ENCODE measurements around the gene WWC2.

Gene WWC2

DNA sequence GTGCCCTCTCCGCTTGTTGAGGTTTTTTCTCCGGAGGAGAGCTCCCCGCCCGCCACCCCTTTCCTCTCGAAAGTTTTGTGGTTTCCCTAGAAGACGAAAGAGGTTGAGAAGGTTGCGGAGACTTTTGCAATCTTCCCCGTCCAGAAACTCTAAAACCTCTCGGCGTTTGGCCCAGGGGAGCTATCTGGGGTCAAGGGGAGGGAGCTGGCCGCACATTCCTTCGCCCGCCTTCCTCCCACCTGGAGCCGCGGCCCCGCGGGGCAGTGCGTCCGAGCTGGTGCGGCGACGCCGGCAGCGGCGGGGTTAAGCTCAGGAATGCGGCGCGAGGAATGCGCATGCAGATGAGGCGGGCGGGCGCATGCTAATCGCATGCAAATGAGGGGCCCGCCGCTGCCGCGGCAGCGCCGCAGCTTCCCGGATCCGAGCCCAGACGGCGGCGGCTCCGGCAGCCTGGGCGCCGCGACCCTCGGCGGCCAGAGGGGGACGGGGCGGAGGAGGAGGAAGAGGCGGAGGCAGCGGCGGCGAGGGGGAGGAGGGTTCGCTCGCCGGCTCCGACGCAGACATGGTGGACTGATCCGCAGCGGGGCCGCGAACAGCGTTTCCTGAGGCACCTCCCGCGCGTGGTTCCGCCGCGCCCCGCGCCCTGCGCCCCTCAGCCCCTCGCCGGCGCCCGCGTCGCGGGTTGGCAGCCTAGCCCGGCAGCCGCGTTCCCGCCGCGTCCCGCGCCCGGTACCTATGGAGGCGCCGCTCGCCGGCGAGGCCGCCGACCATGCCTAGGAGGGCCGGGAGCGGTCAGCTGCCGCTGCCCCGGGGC, at the start of gene WWC2:
TSS of gene WWC2 (plus strand) at position 535 of the 814 bp plus-strand sequence. CDS start at position 770, 235 bp downstream.
- DNase-seq = peak; percentile 73

DNA sequence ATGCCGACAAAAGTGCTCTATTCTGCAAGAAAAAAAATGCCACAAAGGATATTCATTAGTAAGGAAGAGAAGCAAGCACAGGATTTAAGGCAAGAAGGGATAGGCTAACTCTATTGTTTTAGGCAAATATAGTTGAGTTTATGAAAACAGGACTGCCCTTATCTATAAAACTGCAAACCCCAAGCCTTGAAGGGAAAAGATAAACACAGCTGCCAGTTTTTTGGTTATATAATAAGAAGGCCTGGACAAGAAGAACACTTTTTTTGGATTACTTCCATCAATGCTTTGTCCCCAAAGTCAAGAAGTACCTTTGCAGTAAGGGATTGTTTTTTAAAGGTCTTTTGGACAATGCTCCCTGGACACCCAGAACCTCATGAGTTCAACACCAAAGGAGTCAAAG, 45.4 kb upstream of the WWC2 start:
- DNase-seq = no peak

DNA sequence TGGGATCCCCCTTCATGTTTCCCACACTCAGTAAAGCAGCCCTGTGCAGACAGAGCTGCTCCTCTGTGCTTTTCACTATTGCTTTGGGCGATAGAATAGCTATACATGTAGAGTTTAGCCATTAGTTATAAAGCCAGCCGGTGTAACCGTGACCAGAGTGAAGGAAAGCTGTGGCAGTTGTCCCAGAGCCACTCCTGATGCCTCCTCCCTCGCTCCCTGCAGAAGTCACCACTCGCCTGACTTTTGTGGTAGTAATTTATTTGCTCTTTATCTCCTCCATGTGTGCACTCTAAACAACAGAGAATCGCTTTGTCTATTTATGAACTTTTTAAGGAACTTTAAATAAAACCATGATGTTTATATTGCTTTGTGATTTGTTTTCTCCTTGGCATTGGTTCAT, 41.8 kb upstream of the WWC2 start:
- no peak for DNase-seq

DNA sequence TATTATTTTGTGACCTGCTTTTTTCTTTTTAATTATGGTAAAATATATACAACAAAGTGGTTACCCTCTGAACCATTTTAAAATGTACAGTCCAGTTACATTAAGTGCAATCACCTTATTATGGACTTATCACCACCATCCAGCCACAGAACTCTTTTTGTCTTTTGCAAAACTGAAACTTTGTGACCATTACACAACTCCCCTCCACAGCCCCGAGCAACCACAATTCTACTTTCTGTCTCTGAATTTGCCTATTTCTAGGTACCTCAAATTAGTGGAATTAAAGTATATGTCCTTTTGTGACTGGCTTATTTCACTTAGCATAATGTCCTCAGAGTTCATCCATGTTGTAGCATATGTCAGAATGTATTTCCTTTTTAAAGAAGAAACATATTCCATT, 39.3 kb upstream of the WWC2 start:
- no peak for DNase-seq

DNA sequence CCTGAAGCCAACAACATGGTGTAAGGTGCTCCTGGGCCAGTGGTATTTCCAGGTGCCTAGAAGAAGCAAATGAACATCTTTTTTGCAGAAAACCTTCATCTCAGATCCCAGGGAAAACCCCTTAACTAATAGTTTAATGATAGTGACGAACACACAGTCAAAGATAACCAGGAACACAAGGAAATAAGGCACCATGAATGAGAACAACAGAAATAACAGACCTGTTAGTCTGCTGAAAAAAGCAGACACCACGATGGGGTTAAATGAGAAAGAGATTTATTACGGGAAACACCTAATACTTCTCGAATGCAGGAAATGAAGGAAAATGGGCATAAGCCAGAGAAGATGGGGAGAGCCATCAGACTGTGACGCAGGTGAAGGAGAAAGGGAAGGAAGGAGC, 30.6 kb upstream of the WWC2 start:
- no peak for DNase-seq

DNA sequence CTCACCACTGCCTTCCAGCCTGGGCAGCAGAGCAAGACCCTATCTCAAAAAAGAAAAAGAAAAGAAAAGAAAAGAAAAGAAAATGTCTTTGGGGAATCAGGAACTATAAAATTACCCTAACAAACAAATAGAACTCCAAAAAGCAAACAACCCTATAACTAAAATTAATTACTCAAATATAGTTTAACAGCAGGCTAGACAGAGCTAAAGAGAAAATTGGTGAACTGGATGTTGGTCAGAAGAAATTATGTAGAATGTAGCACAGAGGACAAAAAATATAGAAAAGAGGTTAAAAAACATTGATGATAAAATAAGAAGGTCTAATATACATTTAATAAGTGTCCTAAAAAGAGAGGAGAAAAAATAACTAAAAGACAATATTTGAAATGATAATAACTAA, 27.8 kb upstream of the WWC2 start:
- no peak for DNase-seq

DNA sequence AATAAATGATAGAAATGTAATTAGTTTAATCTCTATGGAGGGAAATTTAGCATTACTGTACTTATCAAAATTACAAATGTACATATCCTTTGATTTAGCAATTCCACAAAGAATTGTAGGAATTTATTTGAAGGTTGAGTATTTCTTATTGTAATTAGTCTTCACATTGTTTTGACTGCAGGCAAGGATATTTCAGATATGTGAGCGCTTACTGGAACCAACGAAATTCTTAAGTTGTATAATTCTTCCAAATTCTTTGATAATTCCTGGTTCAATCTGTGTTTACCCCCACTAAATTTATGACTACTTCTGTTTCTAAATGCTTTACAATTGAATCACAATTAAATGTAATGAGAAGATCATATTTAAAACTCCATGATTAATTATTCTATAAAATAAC, 26.9 kb upstream of the WWC2 start:
- no peak for DNase-seq

DNA sequence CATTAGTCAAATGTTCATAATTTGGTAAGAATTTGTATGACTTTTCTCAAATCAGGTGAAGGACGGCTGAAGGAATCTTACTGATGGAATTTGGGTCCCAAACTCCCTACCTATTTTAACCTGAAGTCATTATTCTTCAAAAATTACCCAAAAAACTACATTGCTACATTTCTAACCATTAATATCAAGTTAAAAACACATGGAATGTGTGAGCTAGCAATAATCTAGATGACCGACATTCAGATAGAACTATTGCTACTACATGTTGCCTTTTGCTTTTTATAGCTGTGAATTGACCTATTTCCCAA, 25.3 kb upstream of the WWC2 start:
- DNase-seq = no peak

DNA sequence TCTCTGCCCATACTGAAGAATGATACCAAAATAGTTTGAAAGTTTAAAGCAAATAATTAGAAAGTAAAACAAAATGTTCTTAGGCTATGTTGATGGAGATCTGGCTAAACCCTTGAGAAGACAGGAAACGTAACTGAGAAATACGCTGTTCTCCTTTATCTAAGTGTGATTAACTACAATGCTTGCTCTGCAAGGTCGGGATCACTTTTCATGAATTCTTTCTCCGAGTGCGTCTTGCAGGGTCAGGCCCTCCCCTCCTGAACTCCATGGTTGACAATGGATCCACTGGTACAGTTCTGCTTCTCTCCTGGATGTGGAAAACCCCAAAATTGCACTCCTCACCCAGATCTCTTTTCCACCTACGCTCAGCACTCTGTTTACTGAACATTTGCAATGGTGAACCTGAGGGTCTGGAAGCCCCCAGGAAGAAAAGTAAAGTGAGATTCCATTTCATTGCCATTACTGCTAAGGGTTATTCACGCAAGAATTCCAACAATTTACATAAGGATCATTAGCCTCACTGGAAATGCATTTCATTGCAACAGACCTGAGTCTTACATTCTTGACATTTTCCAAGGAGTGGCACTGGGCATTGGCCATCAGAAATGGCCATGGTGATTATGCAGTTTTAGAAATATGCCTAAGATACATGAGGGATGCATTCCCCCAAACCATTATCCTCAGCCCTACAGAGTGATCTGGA, 24.6 kb upstream of the WWC2 start:
- no peak for DNase-seq

DNA sequence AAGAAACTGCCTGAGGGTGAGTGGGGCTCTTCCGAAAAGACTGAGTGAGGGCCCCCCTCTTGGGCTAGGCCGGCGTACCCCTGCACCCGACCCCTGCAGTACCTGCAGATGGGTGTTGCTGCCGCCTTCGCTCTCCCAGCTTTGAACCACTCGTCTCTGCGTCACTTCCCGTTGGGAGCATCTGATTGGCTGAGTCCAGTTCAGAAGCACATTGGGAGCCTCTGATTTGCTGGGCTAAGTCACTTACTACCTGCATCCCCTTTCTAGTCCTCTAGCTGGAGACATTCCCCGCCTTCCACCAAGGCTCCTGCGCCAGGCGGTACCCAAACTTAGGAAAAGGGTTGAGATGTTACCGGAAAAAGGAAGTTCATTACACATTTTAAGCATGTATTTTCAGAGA, 20.4 kb upstream of the WWC2 start:
- no peak for DNase-seq

DNA sequence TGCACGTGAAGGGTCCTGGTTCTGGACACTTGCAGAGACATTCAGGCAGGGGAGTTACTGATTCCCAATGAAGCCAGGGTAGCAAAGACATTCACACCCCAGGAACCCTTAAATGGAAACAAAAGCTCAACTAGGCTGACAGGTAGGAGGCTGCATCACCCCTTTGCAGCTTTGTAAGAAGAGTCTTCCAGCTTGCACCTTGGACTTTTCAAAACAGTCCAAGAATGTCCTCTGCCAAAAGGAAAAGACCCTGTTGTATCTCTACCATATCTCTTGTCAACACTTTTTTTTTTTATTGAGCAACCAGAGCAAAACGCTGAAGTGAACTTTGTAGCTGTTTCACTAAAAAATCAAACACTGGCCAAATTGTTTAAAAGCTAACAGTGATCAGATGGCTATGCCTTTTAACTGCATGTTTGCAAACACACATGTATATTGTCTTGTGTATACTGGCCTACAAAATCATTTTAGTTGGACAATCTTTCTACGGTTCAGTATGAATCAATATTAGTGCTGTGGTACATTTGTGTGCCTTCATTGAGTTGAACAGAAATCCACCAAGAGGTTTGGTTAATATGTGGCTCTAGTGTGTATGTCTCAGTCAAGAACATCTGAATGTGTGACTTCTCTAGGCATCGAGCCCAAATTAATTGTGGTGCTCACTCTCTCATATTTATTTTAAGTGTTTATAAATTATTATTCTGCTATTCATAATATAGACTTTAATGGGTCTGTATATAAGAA, 18.5 kb upstream of the WWC2 start:
- no peak for DNase-seq

DNA sequence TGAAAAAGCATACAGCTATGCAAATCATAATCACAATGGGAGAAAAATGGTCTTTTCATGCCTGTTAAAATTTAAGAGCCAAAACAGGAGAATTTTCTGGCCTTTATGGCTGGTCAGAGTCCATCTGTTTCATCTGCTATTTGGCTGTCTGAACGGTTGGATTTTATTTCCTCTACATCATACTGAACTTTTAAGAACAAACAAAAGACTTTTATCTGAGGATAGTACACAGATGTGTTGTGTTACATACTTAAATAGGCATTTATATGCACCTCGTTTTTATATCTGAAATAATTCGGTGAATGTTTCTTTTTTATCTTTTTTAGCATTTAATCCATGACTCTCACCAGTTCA, 18.0 kb upstream of the WWC2 start:
- DNase-seq = no peak

DNA sequence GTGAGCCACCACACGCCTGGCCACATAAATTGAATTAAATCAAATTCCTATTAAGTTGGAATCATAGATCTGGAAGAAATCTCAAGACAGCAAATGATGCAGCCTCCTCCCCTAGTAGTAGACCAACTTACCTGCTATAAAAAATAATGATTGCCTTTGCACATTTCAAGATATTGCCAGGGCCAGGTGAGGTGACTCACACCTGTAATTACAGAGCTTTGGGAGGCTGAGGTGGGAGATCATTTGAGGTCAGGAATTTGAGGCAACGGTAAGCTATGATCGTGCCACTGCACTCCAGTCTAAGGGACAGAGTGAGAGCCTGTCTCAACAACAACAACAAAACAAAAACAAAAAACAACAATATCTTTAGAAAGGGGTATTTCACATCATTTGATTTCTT, 17.0 kb upstream of the WWC2 start:
- no peak for DNase-seq

DNA sequence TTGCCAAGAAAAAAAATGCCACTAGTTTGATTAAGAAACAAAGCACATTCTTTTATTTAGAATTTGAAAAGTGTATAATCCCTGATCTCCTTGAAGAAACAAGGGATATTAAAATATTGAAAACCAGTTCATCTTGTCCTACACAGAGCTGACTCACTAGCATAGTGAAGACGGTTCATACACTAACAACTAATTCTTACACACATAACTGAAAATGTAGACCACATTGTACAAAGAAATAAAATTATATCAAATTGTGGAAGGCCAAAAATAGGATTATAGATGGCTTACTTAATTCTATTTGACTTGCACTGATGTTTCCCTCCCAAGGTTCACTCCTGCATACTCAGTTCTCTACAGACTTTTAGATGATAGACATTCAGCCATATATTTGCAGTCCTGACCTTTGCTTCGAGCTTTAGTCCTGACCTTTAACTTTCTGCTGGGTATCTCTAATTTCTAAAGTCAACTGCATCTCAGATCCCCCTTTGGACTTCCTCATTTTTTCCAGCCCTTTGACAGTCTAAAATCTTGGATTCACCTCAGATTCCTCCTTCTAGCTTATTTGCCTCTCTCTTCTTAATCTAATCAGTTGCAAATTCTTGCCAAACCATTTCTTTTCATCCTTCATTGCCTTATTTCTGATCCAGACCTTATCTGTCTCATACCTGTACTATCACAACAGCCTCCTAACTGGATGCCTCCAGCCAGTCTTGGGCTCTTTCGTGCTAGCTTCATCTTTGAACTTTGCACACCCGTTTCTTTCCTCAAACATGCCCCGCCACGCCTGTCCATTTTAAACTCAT, 4.5 kb upstream of the WWC2 start:
- no peak for DNase-seq

DNA sequence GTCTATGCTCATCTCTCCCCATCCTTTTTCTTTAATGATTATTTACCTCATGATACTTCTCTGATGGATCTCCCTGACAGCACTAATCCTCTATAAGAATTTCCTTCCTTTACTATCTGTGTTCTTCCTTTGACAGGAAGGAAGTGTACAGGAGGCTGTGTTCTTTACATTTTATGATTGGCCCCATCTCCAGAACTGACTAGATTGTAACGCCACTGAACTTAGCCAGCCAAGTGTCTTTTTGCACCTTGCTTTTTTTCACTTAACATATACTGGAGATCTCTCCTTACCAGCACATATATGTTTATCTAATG, 3.9 kb upstream of the WWC2 start:
- DNase-seq = no peak

DNA sequence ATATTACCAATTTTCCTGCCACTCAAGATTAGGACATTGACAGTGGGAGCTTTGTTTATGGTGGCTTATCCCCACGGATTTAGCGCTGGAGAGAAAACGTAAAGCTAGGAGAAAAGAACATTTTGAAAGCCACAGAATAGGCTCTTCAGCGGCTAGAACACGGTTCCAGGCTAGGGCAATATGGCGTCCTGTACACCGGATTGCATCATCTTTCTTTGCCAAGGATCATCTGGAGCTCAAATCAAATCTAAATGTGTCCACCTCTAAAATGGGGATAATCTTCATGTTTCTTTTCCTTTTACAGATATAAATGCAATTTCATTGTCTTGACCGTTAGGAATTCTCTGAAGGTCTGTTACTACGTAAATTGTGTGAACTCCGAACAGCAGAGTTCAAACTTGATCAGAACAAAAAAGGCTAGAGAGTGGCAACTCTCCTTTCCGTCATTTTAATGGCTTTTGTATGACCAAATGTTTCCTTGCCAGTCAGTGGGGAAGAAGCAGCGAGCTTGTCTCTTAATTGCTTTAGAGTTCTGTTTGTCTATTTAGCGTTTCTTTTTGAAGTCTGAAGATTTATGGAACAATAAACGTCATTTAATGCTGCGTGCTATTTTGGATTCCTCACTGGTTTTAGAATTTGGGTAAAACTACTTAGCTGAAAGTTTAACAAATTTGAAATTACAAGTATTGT, 2.6 kb upstream of the WWC2 start:
- DNase-seq = no peak

DNA sequence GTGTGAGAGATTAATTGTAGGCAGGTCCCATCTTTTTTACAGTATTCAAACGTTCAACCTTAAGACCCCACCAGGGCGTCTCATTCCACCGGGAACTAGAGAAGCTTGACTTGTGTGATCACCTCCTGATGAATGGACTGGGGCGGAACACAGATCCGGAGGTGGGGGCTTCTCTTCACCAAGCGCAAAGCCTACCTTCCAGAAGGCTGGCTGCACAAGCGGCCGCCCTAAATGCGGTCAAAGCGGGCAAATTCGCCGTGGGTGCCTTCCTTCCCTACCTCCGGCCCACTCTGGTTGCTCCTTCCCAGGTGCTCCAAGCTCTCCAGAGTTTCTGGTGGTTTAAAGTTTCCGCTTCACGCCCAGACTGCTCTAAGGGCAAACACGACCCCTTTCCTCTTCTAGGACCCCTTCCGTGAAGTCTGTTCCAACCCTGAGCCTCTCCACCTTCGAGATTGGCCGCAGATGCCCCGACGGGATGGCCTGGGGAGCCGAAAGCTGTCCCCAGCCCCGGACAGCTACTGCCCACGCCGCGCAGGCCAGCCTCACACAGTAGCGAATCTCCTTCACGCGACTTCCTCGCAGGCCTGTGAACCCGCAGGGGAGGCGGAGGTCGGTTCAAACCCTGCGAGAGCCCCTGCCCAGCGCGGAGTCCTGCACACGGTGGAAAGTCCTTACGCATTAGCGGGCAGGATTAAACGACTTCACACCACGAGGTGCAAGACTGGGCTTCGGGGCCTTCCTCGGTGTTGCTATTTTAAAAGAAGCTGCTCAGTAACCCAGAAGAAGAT, 1.6 kb upstream of the WWC2 start:
- peak; percentile 24 for DNase-seq

DNA sequence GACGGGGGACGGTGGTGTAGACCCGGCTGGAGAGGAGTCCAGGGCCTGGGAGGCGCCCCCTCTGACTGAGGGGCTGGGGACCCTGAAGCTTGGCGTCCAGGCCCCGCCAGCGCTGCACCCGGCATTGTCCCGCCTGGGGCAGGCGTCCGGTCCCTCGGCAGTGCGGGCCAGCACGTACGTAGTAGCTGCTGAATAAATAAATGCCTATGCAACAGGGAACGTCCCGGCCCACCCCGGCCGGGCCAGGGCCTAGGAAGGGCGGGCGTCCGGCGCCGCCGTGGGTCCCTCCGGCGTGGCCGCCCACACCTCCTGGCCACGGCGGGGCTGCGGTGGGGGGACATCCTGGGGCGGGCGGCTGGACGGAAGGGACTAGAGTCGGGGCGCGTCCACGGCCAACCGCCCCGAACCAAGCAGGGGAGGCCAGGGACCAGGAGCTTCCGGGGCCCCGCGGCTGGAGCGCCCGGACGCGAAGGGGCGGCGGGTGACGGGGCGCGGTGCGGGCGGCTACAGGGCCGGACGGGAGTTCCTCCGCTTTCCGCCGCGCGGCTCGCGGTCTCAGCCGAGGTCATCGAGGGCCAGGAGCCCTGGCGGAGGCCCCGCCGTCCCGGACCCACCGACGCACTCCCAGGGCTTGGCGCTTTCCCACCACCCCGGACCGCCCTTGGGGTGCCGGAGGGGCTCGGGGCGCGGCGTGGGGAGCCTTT, 886 bp upstream of the WWC2 start:
- peak; percentile 36 for DNase-seq

DNA sequence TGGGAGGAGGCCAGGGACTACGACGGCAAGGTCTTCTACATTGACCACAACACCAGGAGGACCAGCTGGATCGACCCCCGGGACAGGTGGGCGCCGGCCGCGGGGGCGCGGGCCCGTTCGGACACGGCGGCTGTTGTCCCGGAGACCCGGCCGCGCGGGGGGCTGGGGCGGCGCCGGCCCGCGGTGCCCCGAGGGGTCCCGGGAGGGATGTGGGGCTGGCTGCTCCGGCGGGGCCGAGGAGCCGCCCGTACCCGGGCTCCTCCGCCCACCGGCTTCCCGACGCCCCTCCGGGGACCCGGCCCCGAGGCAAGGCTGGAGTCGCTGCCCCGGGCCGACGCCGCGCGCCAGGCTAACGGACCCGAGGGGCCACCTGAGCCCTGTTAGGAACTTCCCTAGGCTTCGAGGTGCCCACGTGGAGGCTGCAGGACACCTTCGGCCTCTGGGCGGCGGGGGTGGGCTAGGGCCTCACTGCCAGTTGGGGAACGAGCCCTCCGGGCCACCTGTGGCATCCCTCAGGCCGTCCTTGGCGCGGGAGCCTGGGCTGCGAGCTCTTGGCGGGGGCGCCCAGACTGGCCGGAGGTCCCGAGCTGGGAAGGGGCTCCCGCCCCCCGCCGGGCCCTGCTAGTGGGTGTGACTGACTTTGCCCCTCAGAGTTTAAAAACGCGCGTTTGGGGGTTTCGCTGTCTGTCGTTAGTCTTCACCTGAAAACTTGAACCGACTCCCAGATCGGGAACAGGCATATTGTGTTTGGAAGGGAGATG, 660 bp downstream of the WWC2 start:
- peak; percentile 32 for DNase-seq

DNA sequence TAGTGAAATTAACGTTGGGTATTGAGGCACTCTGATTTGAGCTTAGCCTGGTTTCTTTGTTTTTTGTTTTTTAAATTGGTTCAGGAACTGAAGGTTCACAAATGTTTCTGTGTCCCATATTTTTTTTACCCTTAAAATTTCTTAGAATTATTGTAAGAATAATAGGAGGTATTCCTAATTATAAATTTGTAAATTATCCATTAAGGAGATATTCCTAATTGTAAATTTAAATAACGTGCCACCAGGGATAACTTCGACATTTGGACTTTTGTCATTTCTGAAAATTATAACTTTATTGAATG, 1.2 kb downstream of the WWC2 start:
- no peak for DNase-seq

DNA sequence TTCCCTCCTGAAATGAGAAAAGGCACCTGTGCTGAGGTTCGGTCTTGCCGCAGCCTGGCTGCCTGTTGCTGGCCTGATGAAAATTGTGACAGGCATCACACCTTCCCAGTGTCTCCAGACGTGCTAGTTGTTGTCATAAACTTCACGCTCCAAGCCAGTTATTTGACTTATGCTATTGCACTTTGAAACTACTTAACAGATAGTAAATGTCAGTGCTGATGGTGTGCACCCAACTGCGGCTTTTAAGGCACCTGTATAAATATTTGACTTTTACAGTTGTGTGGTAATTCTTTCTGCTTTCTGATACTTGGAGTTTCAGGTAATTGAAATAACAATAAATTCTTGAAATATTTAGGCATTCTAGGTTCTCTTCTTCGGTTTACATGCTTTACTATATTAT, 1.8 kb downstream of the WWC2 start:
- DNase-seq = no peak
